ENCODE measurements around the gene C4A.
A peak's percentile ranks its signal among the peaks of the same experiment; 100 is the strongest.
"Not testable (repeated sequence)": the region's sequence is repeated elsewhere in the genome, so short reads cannot be mapped to it uniquely, and the experiment has no call there.

C4A gene

GRCh38 chr6:32047539-32047854, 65.6 kb downstream of the C4A start:
- DNase-seq: no peak

- DNase-seq: peak in 39 of 58 donors; percentile 1 to 64 (median 27)
Measured at GRCh38 chr6:32047855-32048766, 66.3 kb downstream of the C4A start.

GRCh38 chr6:32049149-32049548, 67.3 kb downstream of the C4A start:
- not testable (repeated sequence) for DNase-seq

- DNase-seq: not testable (repeated sequence)
Measured at GRCh38 chr6:32049736-32050135, 67.9 kb downstream of the C4A start.

GRCh38 chr6:32050562-32050961, 68.7 kb downstream of the C4A start:
- DNase-seq: no peak
